ENCODE data around the gene SMYD3. TPM values are rescaled to one million over a fixed set of nuclear protein-coding genes. Genes with fewer than 3 reads are reported as not detected.
A peak's percentile ranks its signal among the peaks of the same experiment; 100 is the strongest.
"Not testable (repeated sequence)": the region's sequence is repeated elsewhere in the genome, so short reads cannot be mapped to it uniquely, and the experiment has no call there.

SMYD3 gene
- total RNA-seq, 2 experiments from 2014 or later: 18.1 to 26.8 TPM

DNA sequence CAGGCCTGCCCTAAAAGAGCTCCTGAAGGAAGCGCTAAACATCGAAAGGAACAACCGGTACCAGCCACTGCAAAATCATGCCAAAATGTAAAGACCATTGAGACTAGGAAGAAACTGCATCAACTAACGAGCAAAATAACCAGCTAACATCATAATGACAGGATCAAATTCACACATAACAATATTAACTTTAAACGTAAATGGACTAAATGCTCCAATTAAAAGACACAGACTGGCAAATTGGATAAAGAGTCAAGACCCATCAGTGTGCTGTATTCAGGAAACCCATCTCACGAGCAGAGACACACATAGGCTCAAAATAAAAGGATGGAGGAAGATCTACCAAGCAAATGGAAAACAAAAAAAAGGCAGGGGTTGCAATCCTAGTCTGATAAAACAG, 688.7 kb downstream of the SMYD3 start:
- H3K4me3 Mint-ChIP-seq; H3K4me1 Mint-ChIP-seq; H3K27me3 Mint-ChIP-seq; H3K27ac Mint-ChIP-seq; H3K9me3 Mint-ChIP-seq (ENCODE audit: low read depth); CTCF ChIA-PET; ATAC-seq; H3K36me3 Mint-ChIP-seq; DNase-seq: not testable (repeated sequence)

DNA sequence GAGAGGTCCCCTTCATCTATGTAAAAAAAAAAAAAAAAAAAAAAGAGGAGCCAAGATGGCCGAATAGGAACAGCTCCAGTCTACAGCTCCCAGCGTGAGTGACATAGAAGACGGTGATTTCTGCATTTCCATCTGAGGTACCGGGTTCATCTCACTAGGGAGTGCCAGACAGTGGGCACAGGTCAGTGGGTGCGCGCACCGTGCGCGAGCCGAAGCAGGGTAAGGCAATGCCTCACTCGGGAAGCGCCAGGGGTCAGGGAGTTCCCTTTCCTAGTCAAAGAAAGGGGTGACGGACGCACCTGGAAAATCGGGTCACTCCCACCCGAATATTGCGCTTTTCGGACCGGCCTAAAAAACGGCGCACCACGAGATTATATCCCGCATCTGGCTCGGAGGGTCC, 690.6 kb downstream of the SMYD3 start:
- CTCF ChIA-PET; H3K27ac Mint-ChIP-seq; ATAC-seq; H3K27me3 Mint-ChIP-seq; H3K4me3 Mint-ChIP-seq; H3K36me3 Mint-ChIP-seq; DNase-seq; H3K9me3 Mint-ChIP-seq (ENCODE audit: low read depth); H3K4me1 Mint-ChIP-seq: not testable (repeated sequence)

DNA sequence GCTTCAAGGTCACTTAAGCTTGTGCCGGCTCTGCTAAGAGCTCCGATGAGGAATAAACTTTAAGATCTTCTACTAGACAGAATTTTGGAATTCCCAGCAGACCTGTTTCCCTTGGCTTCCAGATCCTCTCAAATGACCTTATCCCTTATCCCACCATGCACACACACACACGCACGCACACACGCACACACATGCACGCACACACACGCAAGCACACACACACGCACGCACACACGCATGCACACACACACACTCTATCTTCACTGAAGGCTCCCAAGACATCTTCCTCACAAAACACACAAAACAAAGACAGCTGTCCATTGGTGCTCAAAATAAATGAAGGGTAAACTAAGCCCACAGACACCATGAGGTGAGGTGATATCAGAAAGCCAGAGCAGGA, 692.4 kb downstream of the SMYD3 start:
- ATAC-seq: no peak
- no peak overlapping the region for H3K4me3 Mint-ChIP-seq
- no peaks in the 10 kb centered on the region for H3K4me1 Mint-ChIP-seq
- CTCF ChIA-PET: interaction anchor here (1.1 kb wide), 1 partner anchor 15 kb away, joined by 3 read pairs; no protein-coding TSS in a partner anchor
- H3K9me3 Mint-ChIP-seq (ENCODE audit: low read depth): no peaks in the 10 kb centered on the region
- no peak for DNase-seq
- no peaks in the 10 kb centered on the region for H3K27me3 Mint-ChIP-seq
- no peaks in the 10 kb centered on the region for H3K36me3 Mint-ChIP-seq
- H3K27ac Mint-ChIP-seq: no peak overlapping the region

GRCh38 chr1:245812278-245812677, 694.8 kb downstream of the SMYD3 start:
- no peak for ATAC-seq
- no peak for DNase-seq
- Mint-ChIP-seq H3K9me3 (ENCODE audit: low read depth) (no peaks in the 10 kb centered on the region), H3K4me1 (peaks cover 9% of the 10 kb centered on the region), H3K27ac (no peak overlapping the region), H3K27me3 (no peaks in the 10 kb centered on the region), H3K36me3 (no peaks in the 10 kb centered on the region), H3K4me3 (no peak overlapping the region)
- CTCF ChIA-PET: no interaction called here

DNA sequence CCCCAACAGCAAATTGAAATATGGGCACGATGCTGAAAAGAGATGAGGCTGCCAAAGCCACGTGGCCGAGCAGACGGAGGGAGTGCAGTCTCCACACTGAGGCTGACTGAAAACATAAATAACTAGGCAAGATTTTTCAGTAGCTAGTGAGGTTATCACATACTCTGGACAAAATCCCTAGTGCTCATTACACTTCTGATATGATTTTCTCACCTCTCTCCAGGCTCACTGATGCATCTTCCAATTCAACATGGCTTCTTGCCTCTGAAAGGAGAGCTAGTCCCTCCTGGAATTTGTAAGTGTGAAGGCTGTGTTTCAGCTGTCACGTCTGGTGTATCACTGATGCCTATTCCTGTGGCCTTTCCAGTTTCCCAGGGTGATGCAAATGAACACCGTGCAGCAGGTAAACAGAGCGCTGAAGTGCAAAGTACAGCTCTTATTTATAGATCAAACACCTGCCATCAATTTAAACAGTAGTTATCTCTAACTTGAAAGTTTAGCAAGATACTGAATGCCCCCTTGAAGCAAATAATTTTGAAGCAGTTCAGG, 696.2 kb downstream of the SMYD3 start:
- no peaks in the 10 kb centered on the region for H3K27me3 Mint-ChIP-seq
- no peak overlapping the region for H3K27ac Mint-ChIP-seq
- H3K4me1 Mint-ChIP-seq: peaks cover 14% of the 10 kb centered on the region
- DNase-seq (no peak), ATAC-seq (no peak)
- H3K9me3 Mint-ChIP-seq (ENCODE audit: low read depth): no peaks in the 10 kb centered on the region
- H3K4me3 Mint-ChIP-seq: no peak overlapping the region
- CTCF ChIA-PET: no interaction called here
- no peaks in the 10 kb centered on the region for H3K36me3 Mint-ChIP-seq

GRCh38 chr1:245810181-245810769, 696.8 kb downstream of the SMYD3 start:
- H3K27me3 Mint-ChIP-seq: no peaks in the 10 kb centered on the region
- no peaks in the 10 kb centered on the region for H3K36me3 Mint-ChIP-seq
- no peak overlapping the region for H3K4me3 Mint-ChIP-seq
- no peak overlapping the region for H3K27ac Mint-ChIP-seq
- DNase-seq (no peak), ATAC-seq (no peak)
- CTCF ChIA-PET: interaction anchor here (1.0 kb wide), 1 partner anchor 657 kb away, joined by 3 read pairs; no protein-coding TSS in a partner anchor
- no peaks in the 10 kb centered on the region for H3K9me3 Mint-ChIP-seq (ENCODE audit: low read depth)
- peaks cover 14% of the 10 kb centered on the region for H3K4me1 Mint-ChIP-seq

GRCh38 chr1:245809361-245809760, 697.7 kb downstream of the SMYD3 start:
- no peaks in the 10 kb centered on the region for H3K9me3 Mint-ChIP-seq (ENCODE audit: low read depth)
- no peak for DNase-seq
- peaks cover 14% of the 10 kb centered on the region for H3K4me1 Mint-ChIP-seq
- ATAC-seq: no peak
- no peak overlapping the region for H3K27ac Mint-ChIP-seq
- no peak overlapping the region for H3K4me3 Mint-ChIP-seq
- H3K27me3 Mint-ChIP-seq: no peaks in the 10 kb centered on the region
- H3K36me3 Mint-ChIP-seq: no peaks in the 10 kb centered on the region
- CTCF ChIA-PET: interaction anchor here (1.0 kb wide), 1 partner anchor 656 kb away, joined by 3 read pairs; no protein-coding TSS in a partner anchor

DNA sequence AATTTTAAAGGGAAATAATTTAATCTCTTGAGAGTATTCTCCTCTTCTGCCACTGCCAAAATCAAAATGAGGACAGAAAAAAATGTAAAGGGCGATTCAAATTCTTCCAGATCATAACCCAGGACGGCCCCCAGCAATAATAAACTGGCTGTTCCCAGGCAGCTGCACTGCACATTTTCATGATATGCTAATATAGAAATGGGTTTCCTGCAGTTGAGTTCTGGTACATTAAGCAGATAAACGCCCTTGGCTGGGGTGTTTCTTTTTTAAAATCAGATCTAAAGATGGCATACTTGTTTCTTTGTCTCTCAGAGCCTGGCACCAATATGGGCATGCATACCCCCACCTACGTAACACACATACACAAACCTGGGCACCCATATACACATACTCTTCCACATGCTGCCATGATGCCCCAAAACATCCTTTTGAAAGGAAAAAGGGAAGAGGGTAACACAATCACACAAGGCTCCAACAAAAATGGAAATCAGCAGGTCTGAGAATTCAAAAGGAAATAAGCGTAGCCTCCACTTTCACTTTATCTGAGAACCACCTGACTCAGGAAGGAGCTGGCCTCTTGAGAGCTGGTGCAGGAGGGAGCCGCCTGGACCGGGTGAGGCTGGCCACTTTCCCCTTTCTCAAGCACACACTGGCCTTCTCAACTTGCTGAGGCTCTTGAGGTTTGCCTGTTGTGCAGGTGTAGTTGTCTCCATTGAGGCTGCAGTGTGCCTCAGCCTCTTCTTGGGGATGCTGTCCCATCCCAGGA, 698.9 kb downstream of the SMYD3 start:
- no peak overlapping the region for H3K4me3 Mint-ChIP-seq
- CTCF ChIA-PET: no interaction called here
- peaks cover 14% of the 10 kb centered on the region for H3K4me1 Mint-ChIP-seq
- H3K9me3 Mint-ChIP-seq (ENCODE audit: low read depth): no peaks in the 10 kb centered on the region
- DNase-seq (no peak), ATAC-seq (no peak)
- no peaks in the 10 kb centered on the region for H3K36me3 Mint-ChIP-seq
- H3K27ac Mint-ChIP-seq: no peak overlapping the region
- no peaks in the 10 kb centered on the region for H3K27me3 Mint-ChIP-seq

DNA sequence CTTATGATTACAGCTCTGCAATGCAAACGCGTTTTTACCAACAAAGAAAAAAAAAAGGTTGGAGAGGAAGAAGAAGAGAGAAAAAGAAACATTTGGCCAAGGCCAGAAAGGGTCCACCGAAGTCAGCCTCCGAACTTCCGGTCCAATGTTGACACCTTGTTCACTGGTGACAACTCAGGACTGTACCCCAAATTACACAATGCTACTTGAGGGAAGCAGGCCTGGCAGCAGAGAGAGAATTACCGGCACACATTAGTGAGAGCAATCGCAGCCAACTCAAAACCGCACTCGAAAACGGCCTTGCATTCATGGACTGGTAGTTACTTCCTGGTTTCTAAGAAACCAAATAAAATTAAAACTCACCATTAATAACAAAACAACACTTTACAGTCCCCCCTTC, 699.8 kb downstream of the SMYD3 start:
- Mint-ChIP-seq H3K4me3 (no peak overlapping the region), H3K4me1 (peaks cover 14% of the 10 kb centered on the region), H3K36me3 (no peaks in the 10 kb centered on the region), H3K27me3 (no peaks in the 10 kb centered on the region), H3K9me3 (ENCODE audit: low read depth) (no peaks in the 10 kb centered on the region), H3K27ac (peak overlapping the region; percentile 67)
- DNase-seq (peak; percentile 43), ATAC-seq (peak; percentile 53)
- CTCF ChIA-PET: no interaction called here

- H3K27ac Mint-ChIP-seq: no peak overlapping the region
- peaks cover 14% of the 10 kb centered on the region for H3K4me1 Mint-ChIP-seq
- no peaks in the 10 kb centered on the region for H3K9me3 Mint-ChIP-seq (ENCODE audit: low read depth)
- ATAC-seq (no peak), DNase-seq (no peak)
- no peak overlapping the region for H3K4me3 Mint-ChIP-seq
- no peaks in the 10 kb centered on the region for H3K27me3 Mint-ChIP-seq
- CTCF ChIA-PET: no interaction called here
- no peaks in the 10 kb centered on the region for H3K36me3 Mint-ChIP-seq
Measured at GRCh38 chr1:245805532-245805931, 701.5 kb downstream of the SMYD3 start.

DNA sequence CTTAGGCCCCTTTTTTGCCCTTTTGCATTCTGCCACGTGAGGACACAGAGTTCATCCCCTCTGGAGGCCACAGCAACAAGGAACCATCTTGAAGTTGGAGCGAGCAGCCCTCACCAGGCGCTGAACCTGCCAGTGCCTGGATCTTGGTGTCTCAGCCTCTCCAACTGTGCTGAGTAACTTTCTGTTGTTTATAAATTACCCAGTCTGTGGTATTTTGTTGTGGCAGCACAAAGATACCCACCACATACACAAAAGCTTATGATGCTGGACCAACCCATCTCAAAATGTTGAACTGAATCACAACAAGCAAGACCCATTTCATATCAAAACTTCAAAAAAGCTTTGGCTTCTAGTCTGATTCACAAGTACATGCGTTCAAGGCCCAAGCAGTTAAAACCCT, 702.4 kb downstream of the SMYD3 start:
- Mint-ChIP-seq H3K27me3 (no peaks in the 10 kb centered on the region), H3K27ac (no peak overlapping the region), H3K9me3 (ENCODE audit: low read depth) (no peaks in the 10 kb centered on the region), H3K4me1 (peaks cover 14% of the 10 kb centered on the region), H3K36me3 (no peaks in the 10 kb centered on the region), H3K4me3 (no peak overlapping the region)
- no peak for ATAC-seq
- no peak for DNase-seq
- CTCF ChIA-PET: no interaction called here

DNA sequence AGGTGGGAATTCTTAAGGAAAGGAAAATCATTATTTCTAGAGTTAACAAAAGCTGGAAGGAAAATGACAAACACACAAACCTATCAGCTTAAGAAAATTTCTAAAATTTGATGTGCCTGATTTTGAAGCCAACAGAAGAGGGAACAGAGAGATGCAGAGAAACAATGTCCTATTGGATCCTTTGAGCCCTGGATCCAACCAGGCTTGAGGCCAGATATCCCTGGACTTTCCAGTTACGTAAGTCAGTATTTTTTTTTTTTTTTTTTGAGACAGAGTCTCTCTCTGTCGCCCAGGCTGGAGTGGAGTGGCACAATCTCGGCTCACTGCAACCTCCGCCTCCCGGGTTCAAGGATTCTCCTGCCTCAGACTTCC, 703.4 kb downstream of the SMYD3 start:
- H3K27ac Mint-ChIP-seq: no peak overlapping the region
- H3K9me3 Mint-ChIP-seq (ENCODE audit: low read depth): no peaks in the 10 kb centered on the region
- H3K4me3 Mint-ChIP-seq: no peak overlapping the region
- CTCF ChIA-PET: interaction anchor here (0.6 kb wide), 1 partner anchor 247 kb away, joined by 4 read pairs; no protein-coding TSS in a partner anchor
- no peaks in the 10 kb centered on the region for H3K27me3 Mint-ChIP-seq
- peaks cover 14% of the 10 kb centered on the region for H3K4me1 Mint-ChIP-seq
- no peaks in the 10 kb centered on the region for H3K36me3 Mint-ChIP-seq
- DNase-seq (no peak), ATAC-seq (no peak)

- H3K9me3 Mint-ChIP-seq (ENCODE audit: low read depth): no peaks in the 10 kb centered on the region
- H3K36me3 Mint-ChIP-seq: no peaks in the 10 kb centered on the region
- DNase-seq (no peak), ATAC-seq (no peak)
- peaks cover 12% of the 10 kb centered on the region for H3K4me1 Mint-ChIP-seq
- H3K4me3 Mint-ChIP-seq: no peak overlapping the region
- no peak overlapping the region for H3K27ac Mint-ChIP-seq
- no peaks in the 10 kb centered on the region for H3K27me3 Mint-ChIP-seq
- CTCF ChIA-PET: no interaction called here
Measured at GRCh38 chr1:245802941-245803665, 704.0 kb downstream of the SMYD3 start.
